A549 (cell line): Measurements from ENCODE around the gene TM9SF4. TPM values are rescaled to one million over a fixed set of nuclear protein-coding genes. Genes with fewer than 3 reads are reported as not detected.

Experiments used
- ATAC-seq, 2 experiments: fragments of 200-7000 bp in 1 of 2; fragments of >200 bp in 1 of 2; cut with Nextera tagmentation in 1 of 2; cut with Tn5 transposase in 1 of 2; 3 replicates each; pipeline versions ENCODE4 v1.8.0 to v1.9.1; 2018 to 2020; ENCODE audit warnings: mild to moderate bottlenecking in 1 of 2, moderate library complexity in 1 of 2
- CTCF ChIA-PET: fragments of 300-600 bp; sonication (Branson Sonifier 250); formaldehyde crosslinking; extraction: SDS; loops from one replicate; lab custom pipeline; 2021; ENCODE audit warnings: antibody characterized with exemption, inconsistent platforms; lab: Yijun Ruan, JAX
- POLR2A ChIA-PET: fragments of 350-600 bp; formaldehyde crosslinking; extraction: SDS; loops from one replicate; lab custom pipeline; 2021; ENCODE audit warnings: antibody characterized with exemption, inconsistent platforms; lab: Yijun Ruan, JAX
- DNase-seq, 2 experiments: peaks; one replicate each; pipeline versions ENCODE4 v3.0.0 to v3.0.0-alpha.2; 2011 to 2016; ENCODE audit warnings: low read depth in 1 of 2, low spot score in 1 of 2
- FAIRE-seq: peaks from 2 replicates; lab custom pipeline; 2011; peaks lifted over from hg19 to GRCh38; lab: Jason Lieb, UNC
- H3K27ac ChIP-seq, 2 experiments: fragments of >200 bp; sonication (Bioruptor Twin); formaldehyde crosslinking; 3 replicates each; pipeline ENCODE4 v1.5.1; 2016 to 2017
- H3K4me1 ChIP-seq: fragments of >200 bp; sonication (Bioruptor Twin); formaldehyde crosslinking; 3 replicates; pipeline ENCODE4 v1.6.1; 2016
- H3K4me2 ChIP-seq: fragments of >200 bp; sonication (Bioruptor Twin); formaldehyde crosslinking; 3 replicates; pipeline ENCODE4 v1.6.1; 2016
- H3K4me3 ChIP-seq: fragments of >200 bp; sonication (Bioruptor Twin); formaldehyde crosslinking; 3 replicates; pipeline ENCODE4 v1.5.1; 2016
- H3K9me3 ChIP-seq: fragments of >200 bp; sonication (Bioruptor Twin); formaldehyde crosslinking; 3 replicates; pipeline ENCODE4 v1.6.1; 2016
- ATOH8 ChIP-seq: fragments of 250-450 bp; sonication (Bioruptor Pico); IDR thresholded peaks from 2 replicates; pipeline ENCODE4 v1.5.0; 2020; ENCODE audit warnings: low read depth, mild to moderate bottlenecking, moderate library complexity
- BCL3 ChIP-seq: fragments of >200 bp; sonication (Bioruptor Twin); formaldehyde crosslinking; IDR thresholded peaks from 3 replicates; pipeline ENCODE4 v1.6.1; 2016
- CBX8 ChIP-seq: fragments of 200-600 bp; sonication (generic); IDR thresholded peaks from 2 replicates; pipeline ENCODE4 v1.6.1; 2016
- CHD2 ChIP-seq: fragments of 150-350 bp; IDR thresholded peaks from 2 replicates; pipeline ENCODE4 v1.6.1; 2014; ENCODE audit warnings: low read length; ENCODE audit not compliant: partially characterized antibody
- E2F6 ChIP-seq: IDR thresholded peaks from 2 replicates; pipeline ENCODE4 v1.6.1; 2012; ENCODE audit warnings: low read depth, borderline replicate concordance
- EHF ChIP-seq: fragments of 250-450 bp; sonication (Bioruptor Pico); IDR thresholded peaks from 2 replicates; pipeline ENCODE4 v1.5.0; 2020; ENCODE audit warnings: mild to moderate bottlenecking
- ESRRA ChIP-seq: fragments of 150-350 bp; IDR thresholded peaks from 2 replicates; pipeline ENCODE4 v1.6.1; 2014; ENCODE audit warnings: mild to moderate bottlenecking, low read length, borderline replicate concordance
- FOSB ChIP-seq: fragments of 250-450 bp; sonication (Bioruptor Pico); IDR thresholded peaks from 2 replicates; pipeline ENCODE4 v1.5.0; 2020; ENCODE audit warnings: mild to moderate bottlenecking, moderate library complexity
- FOXS1 ChIP-seq: fragments of 250-450 bp; sonication (Bioruptor Pico); IDR thresholded peaks from 2 replicates; pipeline ENCODE4 v1.5.0; 2020; ENCODE audit warnings: mild to moderate bottlenecking, moderate library complexity
- GATA3 ChIP-seq: IDR thresholded peaks from 2 replicates; pipeline ENCODE4 v1.6.1; 2012; ENCODE audit warnings: borderline replicate concordance
- HMGXB4 ChIP-seq: fragments of 250-450 bp; sonication (Bioruptor Pico); IDR thresholded peaks from 2 replicates; pipeline ENCODE4 v1.5.0; 2021; ENCODE audit warnings: mild to moderate bottlenecking, moderate library complexity, borderline replicate concordance
- HOXB13 ChIP-seq: fragments of 250-450 bp; sonication (Bioruptor Pico); IDR thresholded peaks from 2 replicates; pipeline ENCODE4 v1.5.0; 2020; ENCODE audit warnings: low read depth, mild to moderate bottlenecking, moderate library complexity
- NFE2L2 ChIP-seq: fragments of 150-350 bp; conservative IDR thresholded peaks from 2 replicates; pipeline ENCODE4 v1.6.1; 2014; ENCODE audit warnings: low read length
- PHF8 ChIP-seq: fragments of 200-600 bp; sonication (generic); IDR thresholded peaks from 2 replicates; pipeline ENCODE4 v1.6.1; 2016; ENCODE audit warnings: low read depth, mild to moderate bottlenecking, antibody characterized with exemption, moderate library complexity, borderline replicate concordance
- RAD21 ChIP-seq, 2 experiments: fragments of >200 bp in 1 of 2; sonication (Bioruptor Twin) in 1 of 2; formaldehyde crosslinking in 1 of 2; IDR thresholded peaks in 1 of 2; conservative IDR thresholded peaks in 1 of 2; 2 replicates in 1 of 2; 3 replicates in 1 of 2; pipeline ENCODE4 v1.6.1; 2012 to 2018; ENCODE audit warnings: inconsistent platforms in 1 of 2
- RCOR1 ChIP-seq: fragments of 150-350 bp; IDR thresholded peaks from 2 replicates; pipeline ENCODE4 v1.6.1; 2014; ENCODE audit warnings: antibody characterized with exemption, low read length, low read depth
- REST ChIP-seq: fragments of 200-600 bp; sonication (generic); IDR thresholded peaks from 2 replicates; pipeline ENCODE4 v1.6.1; 2016; ENCODE audit warnings: antibody characterized with exemption, mild to moderate bottlenecking, moderate library complexity
- RFX5 ChIP-seq: fragments of 450-650 bp; IDR thresholded peaks from 2 replicates; pipeline ENCODE4 v1.7.1; 2014; ENCODE audit warnings: antibody characterized with exemption, mild to moderate bottlenecking, moderate library complexity
- TFCP2L1 ChIP-seq: fragments of 250-450 bp; sonication (Bioruptor Pico); IDR thresholded peaks from 2 replicates; pipeline ENCODE4 v1.5.0; 2021; ENCODE audit warnings: mild to moderate bottlenecking
- TP53 ChIP-seq: fragments of 250-450 bp; sonication (Bioruptor Pico); IDR thresholded peaks from 2 replicates; pipeline ENCODE4 v1.5.0; 2021; ENCODE audit warnings: mild to moderate bottlenecking, moderate library complexity
- ZFP36 ChIP-seq: fragments of 450-650 bp; IDR thresholded peaks from 2 replicates; pipeline ENCODE4 v1.6.1; 2014; ENCODE audit warnings: borderline replicate concordance; ENCODE audit not compliant: partially characterized antibody
- ZNF302 ChIP-seq: fragments of 250-450 bp; sonication (Bioruptor Pico); IDR thresholded peaks from 2 replicates; pipeline ENCODE4 v1.9.0; 2021; ENCODE audit warnings: inconsistent platforms, mild to moderate bottlenecking, moderate library complexity
- ZSCAN20 ChIP-seq: fragments of 250-450 bp; sonication (Bioruptor Pico); IDR thresholded peaks from 2 replicates; pipeline ENCODE4 v1.8.0; 2022; ENCODE audit warnings: mild to moderate bottlenecking, moderate library complexity
- WGBS: methylation state at CpG from one replicate; pipeline ENCODE4 v1.1.6; 2017; ENCODE audit errors: missing lambda C conversion rate; 5-methylcytosine and 5-hydroxymethylcytosine counted together
- polyA plus RNA-seq, 4 experiments: library from polyadenylated mRNA; depleted of rRNA in 3 of 4; stranded (reverse); fragments of >200 nt; fragmentation: RNase III in 1 of 4; extraction: RNeasy Plus Mini Kit Qiagen cat#74134 plus additional on column Dnase treatment in 1 of 4; gene quantifications; 2 replicates in 3 of 4; 3 replicates in 1 of 4; pipeline ENCODE4 v1.2.3, GENCODE V29; 2011 to 2017

The TM9SF4 gene
- polyA plus RNA-seq, 2 of the 4 experiments (the other 2 are of a cell fraction): 52.3 to 60.0 TPM

- no peak for TF ChIP-seq FOXS1 (CRISPR knock-in tag)
- TF ChIP-seq RFX5: no peak
- no peak for TF ChIP-seq FOSB (CRISPR knock-in tag)
- no peak for TF ChIP-seq REST
- no peak for TF ChIP-seq RAD21 (conservative IDR thresholded peaks at IDR 0.05 in 1 of 2, IDR thresholded peaks at IDR 0.05 in 1 of 2)
- no peak for TF ChIP-seq TFCP2L1 (CRISPR knock-in tag)
- TF ChIP-seq GATA3: no peak
- TF ChIP-seq PHF8: no peak
- TF ChIP-seq RCOR1: no peak
- TF ChIP-seq CHD2: no peak
- no peak for TF ChIP-seq ESRRA
- TF ChIP-seq HOXB13 (CRISPR knock-in tag): no peak
- no peak for TF ChIP-seq ZFP36
- TF ChIP-seq BCL3: no peak
- no peak for TF ChIP-seq CBX8
- TF ChIP-seq ZNF302: no peak
- TF ChIP-seq NFE2L2: no peak
- TF ChIP-seq EHF (CRISPR knock-in tag): no peak
- TF ChIP-seq E2F6: no peak
- TF ChIP-seq, all 56 proteins: peak for 0
- H3K9me3 ChIP-seq: no peaks in the 10 kb centered on the region
- POLR2A ChIA-PET: no interaction called here
- 89% methylated on average over 10 of the region's 10 CpGs for WGBS
- peaks cover 8% of the 10 kb centered on the region; the same call in 2 of the 3 replicates for H3K4me1 ChIP-seq
- no peak overlapping the region for H3K4me2 ChIP-seq
- DNase-seq (no peak), FAIRE-seq (no peak), ATAC-seq (no peak)
- no peak overlapping the region for H3K4me3 ChIP-seq
- no peak overlapping the region for H3K27ac ChIP-seq
- CTCF ChIA-PET: interaction anchor here (0.8 to 1.9 kb wide), 4 partner anchors 10 to 503 kb away, joined by 3 to 4 read pairs (median 3); no protein-coding TSS in a partner anchor
Observed at GRCh38 chr20:32150291-32150848, 40.9 kb downstream of the TM9SF4 start.

- CTCF ChIA-PET: interaction anchor here (0.6 kb wide), 2 partner anchors 30 to 1768 kb away, joined by 3 to 4 read pairs; no protein-coding TSS in a partner anchor
- POLR2A ChIA-PET: no interaction called here
- WGBS: 90% methylated on average over 6 of the region's 6 CpGs
Observed at GRCh38 chr20:32152421-32153155, 43.1 kb downstream of the TM9SF4 start.

More at GRCh38 chr20:32152421-32153155, 43.1 kb downstream of the TM9SF4 start:
- no peak for DNase-seq
- ATAC-seq: no peak
- no peaks in the 10 kb centered on the region for H3K9me3 ChIP-seq
- TF ChIP-seq ZSCAN20 (CRISPR knock-in tag) (no peak), TP53 (CRISPR knock-in tag) (no peak), HMGXB4 (CRISPR knock-in tag) (no peak), ATOH8 (CRISPR knock-in tag) (no peak)
- no peak overlapping the region for H3K27ac ChIP-seq
- no peak overlapping the region for H3K4me2 ChIP-seq
- peaks cover 8% of the 10 kb centered on the region; the same call in 2 of the 3 replicates for H3K4me1 ChIP-seq
- H3K4me3 ChIP-seq: no peak overlapping the region
- FAIRE-seq: no peak
